Eye (tissue), 1 donor: ENCODE results near the gene STEAP3.
"Not testable (repeated sequence)": the region's sequence is repeated elsewhere in the genome, so short reads cannot be mapped to it uniquely, and the experiment has no call there.

ENCODE experiments used
- DNase-seq: peaks from one replicate; pipeline ENCODE4 v3.0.0-alpha.2; 2015

Gene STEAP3

GRCh38 chr2:119265693-119266066 lies 42.0 kb downstream of the STEAP3 start:
- DNase-seq: no peak

GRCh38 chr2:119266091-119266589 lies 42.5 kb downstream of the STEAP3 start:
- no peak for DNase-seq

DNA sequence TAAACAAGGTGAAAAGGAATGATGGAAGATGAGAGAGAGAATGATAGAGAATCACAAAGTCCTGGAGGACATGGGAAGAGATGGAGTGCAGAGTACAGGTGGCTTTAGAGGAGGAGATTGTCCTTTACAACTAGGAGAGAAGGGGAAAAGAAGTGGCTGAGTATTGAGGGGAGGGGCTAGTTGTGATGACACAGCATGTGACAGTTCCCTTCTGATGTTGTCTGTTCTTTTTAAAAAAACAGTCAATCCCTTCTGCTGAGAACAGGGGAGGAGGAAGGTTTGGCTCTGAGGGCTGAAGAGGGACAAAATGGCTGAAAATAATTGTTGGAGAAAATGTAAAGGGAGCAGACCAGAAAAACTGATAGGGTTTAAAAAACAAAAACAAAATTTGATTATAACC lies 44.0 kb downstream of the STEAP3 start:
- no peak for DNase-seq

- no peak for DNase-seq
Measured at GRCh38 chr2:119276864-119277263, 53.2 kb downstream of the STEAP3 start.

DNA sequence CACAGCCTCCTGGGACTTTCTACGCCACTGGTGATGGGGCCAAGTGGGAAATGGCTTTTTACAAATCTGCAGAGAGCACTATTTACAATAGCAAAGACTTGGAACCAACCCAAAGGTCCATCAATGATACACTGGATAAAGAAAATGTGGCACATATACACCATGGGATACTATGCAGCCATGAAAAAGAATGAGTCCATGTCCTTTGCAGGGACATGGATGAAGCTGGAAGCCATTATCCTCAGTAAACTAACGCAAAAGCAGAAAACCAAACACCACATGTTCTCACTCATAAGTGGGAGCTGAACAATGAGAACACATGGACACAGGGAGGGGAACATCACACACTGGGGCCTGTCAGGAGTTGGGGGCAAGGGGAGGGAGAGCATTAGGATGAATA lies 54.8 kb downstream of the STEAP3 start:
- not testable (repeated sequence) for DNase-seq

GRCh38 chr2:119278946-119279345 lies 55.3 kb downstream of the STEAP3 start:
- DNase-seq: no peak

DNA sequence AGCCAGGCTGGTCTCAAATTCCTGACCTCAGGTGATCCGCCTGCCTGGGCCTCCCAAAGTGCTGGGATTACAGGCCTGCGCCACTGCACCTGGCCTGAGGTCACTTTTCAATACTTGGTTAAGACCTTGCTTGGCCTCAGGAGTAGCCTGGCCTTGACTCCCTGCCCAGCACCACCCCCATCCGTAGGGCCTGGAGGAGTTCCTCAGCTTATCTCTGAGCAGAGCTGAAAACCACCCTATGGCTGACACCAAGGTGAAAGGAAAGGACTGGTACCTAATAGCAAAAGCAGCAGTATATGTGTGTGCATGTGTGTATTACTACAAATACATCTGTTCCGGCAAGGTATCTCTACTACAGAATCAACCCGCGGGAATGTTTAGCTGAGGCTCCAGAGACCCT lies 56.0 kb downstream of the STEAP3 start:
- DNase-seq: no peak

DNA sequence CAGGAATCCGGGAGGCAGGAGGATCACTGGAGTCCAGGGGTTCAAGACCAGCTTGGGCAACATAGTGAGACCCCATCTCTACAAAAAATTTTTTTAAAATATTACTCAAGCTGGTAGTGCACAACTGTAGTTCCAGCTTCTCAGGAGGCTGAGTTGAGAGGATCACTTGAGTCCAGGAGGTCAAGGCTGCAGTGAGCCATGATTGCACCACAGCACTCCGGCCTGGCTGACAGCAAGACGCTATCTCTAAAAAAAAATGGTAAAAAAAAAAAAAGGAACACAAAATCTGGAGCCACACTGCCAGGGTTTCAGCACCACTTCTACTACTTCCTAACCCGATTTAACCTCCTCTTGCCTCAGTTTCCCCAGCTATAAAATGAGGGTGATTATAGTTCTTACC lies 57.0 kb downstream of the STEAP3 start:
- no peak for DNase-seq

- no peak for DNase-seq
Measured at GRCh38 chr2:119282146-119282995, 58.7 kb downstream of the STEAP3 start.

GRCh38 chr2:119282996-119283511 lies 59.4 kb downstream of the STEAP3 start:
- no peak for DNase-seq

DNA sequence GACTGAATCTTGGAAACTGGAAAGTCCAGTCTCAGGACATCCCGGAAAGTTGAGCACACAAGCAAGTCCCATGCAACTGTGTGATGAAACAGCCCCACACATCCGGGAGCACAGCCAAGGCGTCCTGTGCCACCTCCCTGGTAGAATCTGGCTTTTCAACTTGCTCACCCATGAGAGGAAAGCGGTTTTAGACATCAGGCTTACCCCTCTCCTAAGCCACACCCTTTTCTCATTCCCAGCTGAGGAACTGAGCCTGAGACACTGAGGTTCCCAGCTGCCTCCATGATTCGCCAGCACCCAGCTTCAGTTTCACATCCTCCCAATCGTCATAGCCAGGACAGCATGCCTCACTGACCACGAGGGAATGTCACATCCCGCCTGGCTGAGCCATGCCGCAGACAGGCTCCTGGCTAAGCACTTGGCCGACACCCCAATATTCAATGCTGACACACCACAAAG lies 60.3 kb downstream of the STEAP3 start:
- DNase-seq: no peak

DNA sequence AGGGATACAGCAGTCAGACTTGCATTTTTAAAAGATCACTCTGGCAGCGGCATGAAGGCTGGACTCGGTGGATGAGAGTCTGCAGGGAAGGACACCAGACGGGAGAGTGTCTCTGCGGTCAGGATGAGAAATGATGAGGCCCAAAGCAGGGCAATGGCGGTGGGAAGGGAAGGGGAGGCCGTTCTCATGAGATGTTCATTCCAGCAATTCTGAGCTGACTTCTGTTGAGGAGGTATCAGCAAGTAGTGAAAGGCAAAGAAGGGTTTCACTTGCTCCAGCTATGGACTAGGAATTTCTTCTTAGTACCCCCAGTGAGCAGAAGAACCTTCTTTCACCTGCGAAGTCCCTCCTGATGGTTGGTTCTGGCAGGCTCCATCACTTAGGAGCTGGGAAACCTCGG lies 63.0 kb downstream of the STEAP3 start:
- no peak for DNase-seq

DNA sequence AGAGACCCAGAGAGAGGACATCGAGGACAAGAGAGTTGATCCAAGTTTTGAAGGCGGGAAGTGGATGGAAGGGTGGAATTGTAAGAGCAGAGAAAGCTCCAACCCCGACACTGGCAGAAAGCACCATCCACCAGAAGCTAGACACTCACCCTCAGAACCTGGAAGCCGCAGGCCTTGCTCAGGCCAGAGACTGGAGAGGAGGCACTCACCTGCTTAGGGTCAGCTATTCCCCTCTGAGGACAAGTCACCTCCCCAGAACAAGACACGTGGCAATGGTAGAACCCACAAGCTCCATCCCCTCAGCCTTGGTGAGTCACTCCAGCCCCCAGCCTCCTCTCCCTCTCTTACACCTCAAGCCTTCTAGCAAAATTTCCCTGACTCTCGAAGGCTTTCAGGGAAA lies 64.9 kb downstream of the STEAP3 start:
- DNase-seq: no peak

GRCh38 chr2:119289093-119289492 lies 65.5 kb downstream of the STEAP3 start:
- no peak for DNase-seq

DNA sequence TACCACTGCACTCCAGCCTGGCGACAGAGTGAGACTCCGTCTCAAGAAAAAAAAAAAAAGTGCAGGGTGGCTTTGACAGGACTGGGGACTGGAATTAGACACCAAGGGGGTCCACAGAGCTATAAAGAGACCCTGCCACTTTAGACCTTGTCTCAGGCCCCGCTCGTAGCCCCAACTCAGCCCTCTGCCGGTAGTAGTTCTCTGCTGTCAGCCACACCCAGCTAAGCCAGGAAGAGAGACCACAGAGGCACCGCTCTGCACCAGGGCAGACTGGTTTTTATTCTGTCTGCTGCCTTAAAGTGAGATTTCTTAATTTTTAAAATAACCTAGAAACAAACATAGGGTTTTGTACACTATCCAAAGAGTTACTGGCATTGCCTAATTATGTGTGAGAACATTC lies 66.0 kb downstream of the STEAP3 start:
- no peak for DNase-seq

GRCh38 chr2:119290859-119291587 lies 67.4 kb downstream of the STEAP3 start:
- peak; percentile 73 for DNase-seq

- no peak for DNase-seq
Measured at GRCh38 chr2:119291588-119292167, 68.0 kb downstream of the STEAP3 start.

- DNase-seq: peak; percentile 21
Measured at GRCh38 chr2:119292226-119292625, 68.6 kb downstream of the STEAP3 start.

GRCh38 chr2:119293254-119293653 lies 69.6 kb downstream of the STEAP3 start:
- no peak for DNase-seq

- no peak for DNase-seq
Measured at GRCh38 chr2:119293900-119294299, 70.3 kb downstream of the STEAP3 start.

GRCh38 chr2:119294671-119295070 lies 71.0 kb downstream of the STEAP3 start:
- DNase-seq: no peak

GRCh38 chr2:119295688-119296375 lies 72.2 kb downstream of the STEAP3 start:
- no peak for DNase-seq

GRCh38 chr2:119301413-119301812 lies 77.8 kb downstream of the STEAP3 start:
- no peak for DNase-seq
